GM21737 (cell line): ENCODE measurements around the gene CYBB.
A peak's percentile ranks its signal among the peaks of the same experiment; 100 is the strongest.

Source experiments
- ATAC-seq: cut with Tn5 transposase; IDR thresholded peaks from one replicate; pipeline ENCODE4 v1.9.1; 2021; ENCODE audit warnings: mild to moderate bottlenecking, moderate library complexity; ENCODE audit not compliant: unreplicated experiment

The CYBB gene

DNA sequence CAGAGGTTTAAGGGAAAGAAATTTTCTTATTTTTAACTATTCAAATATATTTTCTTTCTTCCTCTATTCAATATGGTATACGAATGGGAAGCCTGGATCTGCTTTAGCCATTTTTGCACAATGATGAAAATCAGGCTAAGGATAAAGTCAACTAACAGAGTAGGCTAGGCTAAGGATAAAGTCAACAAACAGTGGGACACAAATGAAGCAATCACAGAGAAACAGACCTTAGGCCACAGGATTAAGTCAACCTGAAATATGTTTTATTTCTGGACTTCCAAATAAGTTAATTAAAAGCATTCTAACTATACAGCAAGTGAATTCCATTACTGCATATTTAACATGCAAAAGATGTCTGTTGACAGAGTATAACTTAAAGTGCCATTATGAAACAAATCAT is 50.5 kb downstream of the CYBB start:
- no peak for ATAC-seq

DNA sequence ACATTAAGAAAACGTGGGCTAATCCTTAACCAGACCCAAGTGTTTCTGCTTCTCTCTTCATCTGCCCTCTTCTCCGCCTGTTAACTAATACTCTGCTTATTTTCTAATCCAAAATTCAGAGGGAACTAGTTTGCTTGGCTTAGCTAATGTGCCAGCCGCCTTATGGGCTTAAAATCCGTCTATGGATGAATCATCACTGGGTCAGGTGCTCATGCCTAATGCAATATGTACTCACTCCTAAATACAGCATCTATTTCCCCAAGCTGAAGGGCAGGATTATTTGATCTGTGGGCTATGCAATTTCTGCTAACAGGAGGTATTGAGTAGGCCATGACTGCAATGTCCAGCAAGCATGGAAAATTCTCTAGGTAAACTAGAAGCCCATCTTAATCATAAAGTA is 55.1 kb downstream of the CYBB start:
- no peak for ATAC-seq

DNA sequence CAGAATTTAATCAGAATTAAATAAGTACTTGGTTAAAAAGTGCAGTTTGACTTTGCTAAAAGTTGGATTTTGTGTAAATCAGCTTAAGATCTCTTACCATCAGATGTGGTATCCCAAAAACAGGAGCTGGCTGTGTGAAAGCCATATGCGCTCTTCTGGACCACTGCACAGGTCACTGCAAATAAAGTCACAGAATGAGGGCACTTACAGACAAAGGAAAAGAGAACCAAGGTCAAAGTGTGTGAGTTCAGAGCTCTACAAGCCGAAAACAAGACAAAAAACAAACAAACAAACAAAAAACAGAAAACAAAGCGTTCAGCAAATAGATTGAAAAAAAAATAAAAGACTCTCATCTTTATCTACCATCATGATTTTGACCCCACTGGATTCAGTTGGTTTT is 61.1 kb downstream of the CYBB start:
- ATAC-seq, result no peak

DNA sequence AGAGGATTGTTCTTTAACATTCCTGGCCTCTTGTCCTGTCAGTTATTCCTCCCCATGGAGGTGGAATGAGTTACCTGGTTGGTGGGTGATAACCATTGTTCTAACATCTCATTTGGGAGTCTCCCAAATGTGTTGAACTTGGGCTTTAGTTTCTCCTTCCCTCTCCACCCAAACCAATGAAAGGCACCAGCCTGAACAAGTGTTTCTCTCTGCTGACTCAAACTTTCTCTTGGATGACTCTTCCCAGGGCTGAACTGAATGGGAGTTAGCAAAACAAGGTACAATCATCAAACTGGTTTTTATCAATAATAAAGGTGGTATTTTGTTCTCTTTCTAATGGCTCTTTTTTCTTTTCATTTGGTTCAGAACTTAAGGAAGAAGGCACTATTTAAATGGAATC is 64.8 kb downstream of the CYBB start:
- no peak for ATAC-seq

DNA sequence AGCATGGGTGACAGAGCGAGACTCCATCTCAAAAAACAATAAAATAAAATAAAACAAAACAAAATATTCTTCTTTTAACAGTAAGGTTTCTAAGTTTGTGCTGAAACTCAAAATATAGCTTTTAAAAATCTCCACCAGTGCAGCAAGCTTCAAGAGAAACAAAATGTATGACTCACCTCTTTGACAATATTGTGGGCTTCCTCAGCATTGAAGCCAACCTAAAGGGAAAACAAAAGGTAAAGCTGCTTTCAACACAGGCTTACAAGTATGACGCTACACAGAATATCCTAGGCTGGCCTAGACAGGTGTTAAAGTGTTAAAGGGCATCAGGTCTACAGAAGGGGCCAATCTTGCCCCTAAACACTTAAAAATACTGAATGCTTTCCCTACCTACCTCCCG is 66.3 kb downstream of the CYBB start:
- ATAC-seq, result no peak

DNA sequence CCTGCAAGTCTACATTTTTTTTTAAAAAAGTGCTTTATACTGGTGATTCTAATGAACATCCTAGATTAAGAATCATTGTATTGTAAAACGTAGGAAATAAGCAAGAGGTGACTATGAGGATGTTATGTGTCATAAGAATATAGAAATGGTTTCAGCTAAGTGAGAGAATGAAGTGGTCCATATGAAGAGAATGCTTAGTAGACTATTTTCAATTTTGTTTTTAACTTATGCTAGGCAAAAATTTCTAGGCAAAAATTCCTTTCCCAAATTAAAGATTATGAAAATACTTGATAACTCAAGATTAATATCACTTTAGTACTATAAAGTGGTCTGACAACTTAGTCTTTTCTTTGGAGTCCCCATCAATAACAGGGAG is 66.7 kb downstream of the CYBB start:
- ATAC-seq, result no peak

DNA sequence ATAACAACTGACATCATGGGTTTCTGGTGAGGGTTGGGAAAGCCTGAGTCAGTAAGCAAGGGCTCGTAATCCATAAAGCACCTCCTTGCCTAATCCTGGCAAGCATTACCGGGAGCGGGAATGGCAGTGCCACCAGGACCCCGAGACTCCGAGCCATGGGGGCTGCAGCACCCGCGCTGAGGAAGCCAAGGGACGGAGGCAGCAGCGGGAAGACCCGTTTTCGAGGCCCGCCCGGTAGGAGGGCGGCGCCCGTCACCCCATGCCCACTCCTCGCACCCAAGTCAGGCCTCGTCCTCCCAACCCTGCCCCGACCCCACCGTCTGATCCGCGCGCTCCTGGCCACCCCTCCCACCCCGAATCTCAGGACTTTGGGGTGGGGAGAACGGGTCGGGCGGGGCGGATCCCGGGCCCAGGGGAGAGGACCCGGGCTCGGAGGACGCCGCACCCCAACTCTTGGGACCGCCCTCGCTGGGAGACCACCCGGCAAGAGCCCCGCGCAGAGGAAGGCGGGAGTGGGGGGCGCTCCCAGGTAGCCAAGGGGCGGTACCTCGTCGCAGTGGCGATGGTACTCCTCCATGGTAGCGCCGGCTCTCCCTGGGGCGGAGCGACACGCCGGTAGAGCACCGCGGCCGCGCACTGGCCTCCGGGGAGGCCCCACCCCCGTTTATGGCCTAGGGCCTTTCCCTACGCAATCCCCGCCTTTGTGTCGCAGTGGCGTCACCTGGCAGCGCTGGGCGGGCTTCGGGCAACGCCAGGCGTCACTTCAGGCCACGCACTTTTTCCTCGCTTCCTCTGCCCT is 67.3 kb downstream of the CYBB start, which contains the start of gene DYNLT3:
TSS of gene DYNLT3 (minus strand) at position 638 of the 799 bp plus-strand sequence. CDS start at position 577, 61 bp downstream.
- peak; percentile 100 for ATAC-seq

DNA sequence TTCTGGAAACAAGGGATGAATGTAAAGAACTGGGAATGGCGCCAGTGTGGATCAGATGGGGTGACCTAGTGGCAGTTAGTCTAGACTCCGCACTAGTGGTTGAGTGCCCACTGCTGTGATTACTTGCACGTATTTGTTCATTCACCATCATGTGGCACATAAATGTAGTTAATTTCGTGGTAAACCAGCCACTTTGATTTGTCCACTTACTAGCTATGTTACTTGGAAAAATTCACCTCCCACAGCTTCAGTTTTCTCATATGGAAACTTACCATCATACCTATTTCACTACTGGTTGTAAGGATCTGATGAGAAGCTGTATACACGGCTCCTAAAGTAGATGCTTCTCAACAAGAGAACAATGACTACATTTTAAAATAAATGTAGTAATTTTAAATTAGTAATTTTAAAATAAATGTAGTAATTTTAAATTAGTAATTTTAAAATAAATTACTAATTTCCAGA is 67.9 kb downstream of the CYBB start:
- peak; percentile 22 for ATAC-seq

DNA sequence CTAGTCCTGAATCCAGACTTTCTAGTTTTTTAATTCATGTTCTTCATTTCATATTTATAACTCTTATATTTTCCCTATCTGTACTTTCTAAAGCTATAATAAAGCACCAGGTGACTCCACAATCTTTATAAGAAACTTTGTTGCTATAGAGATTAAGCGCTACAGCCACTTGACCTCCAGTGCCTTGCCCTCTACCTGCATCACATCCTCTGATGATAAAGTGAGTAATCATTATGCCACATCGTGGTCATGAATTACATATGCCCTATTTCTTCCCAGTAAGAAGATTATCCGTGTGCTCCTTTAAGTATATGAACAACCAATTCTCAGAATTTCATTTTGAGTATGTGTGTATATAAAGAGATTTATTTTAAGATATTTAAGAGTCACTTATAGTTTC is 74.3 kb downstream of the CYBB start:
- no peak for ATAC-seq

DNA sequence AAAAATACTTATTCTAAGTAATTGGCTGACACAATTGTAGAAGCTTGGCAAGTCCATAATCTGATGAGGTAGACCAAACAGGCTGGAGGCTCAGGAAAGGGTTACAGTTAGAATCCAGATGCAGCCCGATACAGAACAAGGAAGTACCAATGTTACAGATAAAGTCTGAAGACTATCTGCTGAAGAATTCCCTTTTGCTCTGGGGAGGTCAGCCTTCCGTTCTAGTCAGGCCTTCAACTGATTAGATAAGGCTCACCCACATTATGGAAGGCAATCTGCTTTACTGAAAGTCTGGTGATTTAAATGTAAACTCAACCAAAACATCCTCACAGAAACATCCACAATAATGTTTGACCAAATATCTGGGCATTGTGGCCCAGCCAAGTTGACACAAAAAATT is 74.9 kb downstream of the CYBB start:
- ATAC-seq, result no peak

DNA sequence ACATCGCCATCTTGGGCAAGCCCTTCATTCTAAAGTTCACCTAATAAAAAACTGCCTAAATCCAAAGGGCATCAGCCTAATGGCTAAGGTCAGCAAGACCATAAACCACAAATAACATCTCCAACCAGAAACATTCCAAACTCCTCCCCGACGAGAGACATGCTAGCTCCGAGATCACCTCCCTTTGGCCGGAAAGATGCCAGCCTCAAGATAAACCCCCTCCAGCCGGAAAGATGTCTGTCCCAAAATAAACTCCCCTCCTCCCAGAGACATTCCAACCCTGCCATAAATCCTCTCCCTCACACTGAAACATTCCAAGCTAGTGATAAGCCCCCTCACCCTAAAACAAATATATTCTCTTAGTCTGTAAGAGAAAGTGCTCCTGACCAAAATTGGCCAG is 80.9 kb downstream of the CYBB start:
- ATAC-seq, result no peak

DNA sequence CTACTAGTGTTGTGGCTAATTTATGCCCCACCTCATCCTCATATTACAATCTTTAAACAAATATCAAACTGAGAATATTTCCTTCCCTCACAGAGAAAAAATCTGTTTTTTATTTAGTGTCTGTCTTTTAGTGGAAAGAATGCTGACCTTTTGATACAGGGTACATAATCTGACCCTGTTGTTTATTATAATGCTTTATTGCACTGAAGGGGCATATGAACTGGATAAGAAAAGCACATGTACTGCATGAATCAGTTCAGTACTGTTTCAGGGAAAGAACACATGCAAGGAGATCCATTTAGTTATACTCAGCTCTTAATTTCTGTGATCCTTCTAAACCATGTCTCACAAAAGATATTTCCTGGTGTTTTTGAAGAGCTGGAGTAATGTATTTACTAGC is 83.0 kb downstream of the CYBB start:
- ATAC-seq, result no peak
